ENCODE data around the gene IRF2BP2. TPM values are rescaled to one million over a fixed set of nuclear protein-coding genes. Genes with fewer than 3 reads are reported as not detected.

Gene IRF2BP2
- total and polyA plus RNA-seq, 2 of the 13 experiments (the other 11 are each of a cell fraction or from before 2014, with no cell fraction given) = 140 to 147 TPM

GRCh38 chr1:234617131-234617985 lies 7.4 kb upstream of the IRF2BP2 start:
- ATAC-seq = no peak
- in situ Hi-C loops (cut with HindIII; ENCODE audit: extremely low pct_ligation_motif_present, low pct_unique_long_range_greater_than_20kb) (no loop called here), intact Hi-C loops (cut with micrococcal nuclease; ENCODE audit: unreplicated experiment) (no loop called here)
- Histone ChIP-seq H4K20me1 (ENCODE audit: insufficient read depth, low read length) (no peaks in the 10 kb centered on the region), H3K27ac (ENCODE audit: extremely low read length, insufficient read depth, low read length) (peak overlapping the region; percentile 99), H3K9ac (ENCODE audit: insufficient read depth, low read depth, low read length) (peak overlapping the region; percentile 83), H3K9me3 (ENCODE audit: low read length) (no peaks in the 10 kb centered on the region), H3K4me1 (ENCODE audit: insufficient read depth, low read length) (peaks cover 97% of the 10 kb centered on the region), H3K36me3 (replicated peaks in 1 of 2; ENCODE audit: control insufficient read depth in 1 of 2, insufficient read depth in 2 of 2, low read length in 2 of 2) (no peaks in the 10 kb centered on the region), H3K79me2 (ENCODE audit: insufficient read depth, low read length) (peaks cover 8% of the 10 kb centered on the region), H3K4me3 (replicated peaks in 1 of 3; ENCODE audit: insufficient read depth in 1 of 3, low read depth in 2 of 3, low read length in 3 of 3) (no peak overlapping the region), H2AFZ (ENCODE audit: low read length) (no peak overlapping the region), H3K27me3 (ENCODE audit: control insufficient read depth in 1 of 2, insufficient read depth in 2 of 2, low read length in 2 of 2) (no peaks in the 10 kb centered on the region), H3K4me2 (ENCODE audit: low read depth, low read length) (no peak overlapping the region)
- no peak for FAIRE-seq
- TF ChIP-seq ZNF780A (CRISPR knock-in tag; IDR thresholded peaks at IDR 0.05) (0 out of 2 replicates have a peak, but pooled peaks have one; percentile 31), DNMT3B (CRISPR knock-in tag; conservative IDR thresholded peaks at IDR 0.05) (no peak), ZNF264 (CRISPR knock-in tag; IDR thresholded peaks at IDR 0.05) (no peak), MAFF (IDR thresholded peaks at IDR 0.05; ENCODE audit: low read depth, low read length) (peak; percentile 60; the same call in 1 of the 2 replicates), MAFK (conservative IDR thresholded peaks at IDR 0.05 in 1 of 2, IDR thresholded peaks at IDR 0.05 in 1 of 2; ENCODE audit: low read length in 2 of 2) (peak; percentile 75 to 79), ZNF550 (CRISPR knock-in tag; IDR thresholded peaks at IDR 0.05; ENCODE audit: borderline replicate concordance) (no peak), CBX2 (IDR thresholded peaks at IDR 0.05; ENCODE audit: low read depth, low read length) (no peak), CBX2 (CRISPR knock-in tag; IDR thresholded peaks at IDR 0.05; ENCODE audit: low read depth) (no peak), ZNF749 (CRISPR knock-in tag; IDR thresholded peaks at IDR 0.05; ENCODE audit: borderline replicate concordance) (no peak), GMEB2 (CRISPR knock-in tag; IDR thresholded peaks at IDR 0.05; ENCODE audit: low read depth) (no peak)
- TF ChIP-seq, protein P1, sequence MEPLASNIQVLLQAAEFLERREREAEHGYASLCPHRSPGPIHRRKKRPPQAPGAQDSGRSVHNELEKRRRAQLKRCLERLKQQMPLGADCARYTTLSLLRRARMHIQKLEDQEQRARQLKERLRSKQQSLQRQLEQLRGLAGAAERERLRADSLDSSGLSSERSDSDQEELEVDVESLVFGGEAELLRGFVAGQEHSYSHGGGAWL (CRISPR knock-in tag; IDR thresholded peaks at IDR 0.05) = no peak
- DNase-seq (ENCODE audit: low spot score) = no peak
- CTCF ChIA-PET (ENCODE audit: low intra/inter-chr PET ratio, low total read pairs) = no interaction called here
- 92% methylated on average over 14 of the region's 14 CpGs for WGBS (ENCODE audit: low lambda C conversion rate)
- POLR2A ChIA-PET = interaction anchor here (0.9 to 9.7 kb wide), 17 partner anchors 10 to 467 kb away, joined by 3 to 1137 read pairs (median 6); no protein-coding TSS in a partner anchor
- BruUV-seq (replicated peaks) = no TSS peak

Measured in HepG2 (cell line).